ENCODE results near the gene PDE4B.

GRCh38 chr1:66124670-66125069, 332.0 kb downstream of the PDE4B start:
- TF ChIP-seq EZH2phosphoT487 (IDR thresholded peaks at IDR 0.05; ENCODE audit: borderline replicate concordance, low read length): no peak
- TF ChIP-seq CTCF (conservative IDR thresholded peaks at IDR 0.05; ENCODE audit: low read depth, low read length): no peak

Measured in PC-3 (cell line).